MG63 (cell line): ENCODE data around the gene PDE12. TPM values are rescaled to one million over a fixed set of nuclear protein-coding genes. Genes with fewer than 3 reads are reported as not detected.

Experiments used
- DNase-seq: peaks from one replicate; pipeline ENCODE4 v3.0.0-alpha.2; 2020
- H3K27me3 ChIP-seq: fragments of 250-450 bp; sonication (Bioruptor Pico); 2 replicates; pipeline ENCODE4 v1.5.1; 2020; ENCODE audit warnings: mild to moderate bottlenecking, moderate library complexity
- H3K36me3 ChIP-seq: fragments of 250-450 bp; sonication (Bioruptor Pico); 2 replicates; pipeline ENCODE4 v1.5.1; 2020; ENCODE audit warnings: mild to moderate bottlenecking, moderate library complexity
- H3K4me3 ChIP-seq: fragments of 250-450 bp; sonication (Bioruptor Pico); 2 replicates; pipeline ENCODE4 v1.5.1; 2020; ENCODE audit warnings: mild to moderate bottlenecking, moderate library complexity
- H3K9me3 ChIP-seq: fragments of 250-450 bp; sonication (Bioruptor Pico); 2 replicates; pipeline ENCODE4 v1.5.1; 2020; ENCODE audit warnings: mild to moderate bottlenecking, moderate library complexity
- total RNA-seq: library from RNA; depleted of rRNA; stranded (reverse); fragments of >200 nt; shearing (Covaris generic); gene quantifications from 2 replicates; pipeline ENCODE4 v1.2.3, GENCODE V29; 2014; ENCODE audit warnings: low replicate concordance; rRNA removed

The PDE12 gene
- total RNA-seq, 1 experiment from 2014 or later = 4.0 TPM

DNA sequence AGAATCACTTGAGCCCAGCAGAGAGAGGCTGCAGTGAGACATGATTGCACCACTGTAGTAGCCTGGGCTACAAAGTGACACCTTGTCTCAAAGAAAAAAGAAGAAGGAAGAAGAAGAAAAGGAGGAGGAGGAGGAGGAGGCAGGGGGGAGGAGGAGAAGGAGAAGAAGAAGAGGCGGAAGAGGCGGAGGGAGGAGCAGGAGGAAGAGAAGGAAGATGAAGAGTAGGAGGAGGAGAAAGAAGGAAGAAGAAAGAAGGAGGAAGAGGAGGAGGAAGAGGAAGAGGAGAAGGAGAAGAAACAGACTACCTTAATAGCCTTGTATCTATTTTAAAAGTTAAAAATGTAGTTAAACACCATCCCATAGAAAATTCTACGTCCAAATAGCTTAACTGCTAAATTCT lies 60.2 kb downstream of the PDE12 start:
- H3K27me3 ChIP-seq = no peaks in the 10 kb centered on the region
- no peak for DNase-seq
- H3K4me3 ChIP-seq = no peak overlapping the region
- no peaks in the 10 kb centered on the region for H3K36me3 ChIP-seq
- H3K9me3 ChIP-seq = no peaks in the 10 kb centered on the region

Other genes starting within 250 kb of the PDE12 start
- gene DNAH12, start 11.9 kb upstream of the PDE12 start, total RNA-seq = not detected in 2 replicates
- gene ARF4, start 41.1 kb downstream of the PDE12 start, total RNA-seq = 120 and 159 TPM in 2 replicates
- gene DENND6A, start 136.8 kb downstream of the PDE12 start, total RNA-seq = 3.6 and 17.8 TPM in 2 replicates
- gene SLMAP, start 200.0 kb downstream of the PDE12 start, total RNA-seq = 25.7 and 28.2 TPM in 2 replicates